Esophagus muscularis mucosa (tissue), 4 donors: Measurements from ENCODE around the gene ITGAX.

Experiments used
- EP300 ChIP-seq: sonication (generic); formaldehyde crosslinking; IDR thresholded peaks from one replicate; pipeline ENCODE4 v1.6.1; 2017; ENCODE audit warnings: antibody characterized with exemption
- POLR2A ChIP-seq: fragments of 450-650 bp; IDR thresholded peaks from one replicate; pipeline ENCODE4 v1.6.1; 2017; ENCODE audit warnings: antibody characterized with exemption, moderate library complexity, mild to moderate bottlenecking, low read depth
- POLR2AphosphoS5 ChIP-seq, 2 donors: sonication (generic); formaldehyde crosslinking; IDR thresholded peaks; one replicate each; pipeline ENCODE4 v1.6.1; 2017; ENCODE audit warnings: antibody characterized with exemption in 2 of 2
- TF ChIP-seq, protein P1 (sequence below), 3 experiments: fragments of 200-600 bp in 2 of 3; fragments of 450-650 bp in 1 of 3; sonication (generic) in 2 of 3; IDR thresholded peaks; one replicate each; pipeline ENCODE4 v1.5.1; 2017 to 2019; ENCODE audit warnings: antibody characterized with exemption in 3 of 3, mild to moderate bottlenecking in 2 of 3, moderate library complexity in 1 of 3

DNA sequence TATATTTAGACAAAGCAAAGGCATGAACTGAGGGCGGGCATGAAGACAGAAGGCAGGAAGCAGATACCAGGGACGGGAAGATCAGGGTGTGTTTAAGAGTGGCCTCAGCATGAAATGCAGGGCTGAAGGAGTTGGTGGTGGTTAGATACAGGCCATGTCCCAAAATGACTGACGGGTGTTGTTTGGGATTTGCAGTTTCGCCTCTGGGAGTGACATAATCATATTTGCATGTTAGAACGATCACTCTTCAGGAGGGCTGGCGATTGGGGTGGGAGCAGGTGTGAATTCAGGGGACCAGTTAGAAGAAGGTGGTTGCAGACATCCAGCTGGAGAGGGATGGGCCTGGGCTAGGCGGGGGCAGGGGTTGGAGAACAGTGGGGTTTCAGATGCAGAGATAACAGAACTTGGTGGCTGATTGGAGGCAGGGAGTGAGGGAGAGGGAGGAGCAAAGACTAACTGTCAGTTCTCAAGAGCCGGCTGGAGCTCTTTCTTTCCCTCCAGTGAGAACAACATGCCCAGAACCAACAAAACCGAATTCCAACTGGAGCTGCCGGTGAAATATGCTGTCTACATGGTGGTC is 27.2 kb upstream of the ITGAX start:
- TF ChIP-seq, protein P1, sequence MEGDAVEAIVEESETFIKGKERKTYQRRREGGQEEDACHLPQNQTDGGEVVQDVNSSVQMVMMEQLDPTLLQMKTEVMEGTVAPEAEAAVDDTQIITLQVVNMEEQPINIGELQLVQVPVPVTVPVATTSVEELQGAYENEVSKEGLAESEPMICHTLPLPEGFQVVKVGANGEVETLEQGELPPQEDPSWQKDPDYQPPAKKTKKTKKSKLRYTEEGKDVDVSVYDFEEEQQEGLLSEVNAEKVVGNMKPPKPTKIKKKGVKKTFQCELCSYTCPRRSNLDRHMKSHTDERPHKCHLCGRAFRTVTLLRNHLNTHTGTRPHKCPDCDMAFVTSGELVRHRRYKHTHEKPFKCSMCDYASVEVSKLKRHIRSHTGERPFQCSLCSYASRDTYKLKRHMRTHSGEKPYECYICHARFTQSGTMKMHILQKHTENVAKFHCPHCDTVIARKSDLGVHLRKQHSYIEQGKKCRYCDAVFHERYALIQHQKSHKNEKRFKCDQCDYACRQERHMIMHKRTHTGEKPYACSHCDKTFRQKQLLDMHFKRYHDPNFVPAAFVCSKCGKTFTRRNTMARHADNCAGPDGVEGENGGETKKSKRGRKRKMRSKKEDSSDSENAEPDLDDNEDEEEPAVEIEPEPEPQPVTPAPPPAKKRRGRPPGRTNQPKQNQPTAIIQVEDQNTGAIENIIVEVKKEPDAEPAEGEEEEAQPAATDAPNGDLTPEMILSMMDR (IDR thresholded peaks at IDR 0.05): no peak
- TF ChIP-seq POLR2A: no peak
- no peak for TF ChIP-seq POLR2AphosphoS5 (IDR thresholded peaks at IDR 0.05)
- TF ChIP-seq EP300: no peak
